GM21390 (cell line): ENCODE measurements around the gene TERC.

Experiments used
- ATAC-seq: cut with Tn5 transposase; IDR thresholded peaks from one replicate; pipeline ENCODE4 v1.9.1; 2021; ENCODE audit not compliant: unreplicated experiment

The TERC gene

GRCh38 chr3:169764882-169765612 lies at the start of gene TERC:
Gene TERC, minus strand, starts transcription at chr3:169765060.
- ATAC-seq: peak; percentile 70

GRCh38 chr3:169813757-169814517 lies 49.1 kb upstream of the TERC start:
- ATAC-seq: peak; percentile 77

GRCh38 chr3:169813278-169813677 lies 48.4 kb upstream of the TERC start:
- no peak for ATAC-seq

GRCh38 chr3:169812332-169813235 lies 47.7 kb upstream of the TERC start, which contains the start of the genes LRRC34 and LRRIQ4:
Gene LRRC34, minus strand, starts transcription at chr3:169812904. Its CDS starts 356 bp downstream, at chr3:169812548.
Gene LRRIQ4, plus strand, starts transcription at chr3:169812870. Its CDS starts 9,052 bp downstream, at chr3:169821922.
- ATAC-seq: peak; percentile 62

GRCh38 chr3:169811631-169812331 lies 46.9 kb upstream of the TERC start:
- ATAC-seq: peak; percentile 19

- ATAC-seq: no peak
Measured at GRCh38 chr3:169809230-169809795, 44.5 kb upstream of the TERC start.

- no peak for ATAC-seq
Measured at GRCh38 chr3:169804681-169805080, 39.8 kb upstream of the TERC start.

- ATAC-seq: no peak
Measured at GRCh38 chr3:169792359-169792758, 27.5 kb upstream of the TERC start.

- ATAC-seq: no peak
Measured at GRCh38 chr3:169790687-169791429, 26.0 kb upstream of the TERC start.

GRCh38 chr3:169790219-169790618 lies 25.4 kb upstream of the TERC start:
- no peak for ATAC-seq

- ATAC-seq: no peak
Measured at GRCh38 chr3:169787791-169788190, 22.9 kb upstream of the TERC start.

GRCh38 chr3:169787120-169787519 lies 22.3 kb upstream of the TERC start:
- no peak for ATAC-seq

- ATAC-seq: no peak
Measured at GRCh38 chr3:169781209-169781855, 16.5 kb upstream of the TERC start.

GRCh38 chr3:169780742-169781141 lies 15.9 kb upstream of the TERC start:
- ATAC-seq: no peak

- ATAC-seq: no peak
Measured at GRCh38 chr3:169777822-169778221, 13.0 kb upstream of the TERC start.

GRCh38 chr3:169774186-169774585 lies 9.3 kb upstream of the TERC start:
- ATAC-seq: no peak

- ATAC-seq: peak; percentile 81
Measured at GRCh38 chr3:169772897-169773816, 8.3 kb upstream of the TERC start, which contains the start of gene MYNN. Gene MYNN, plus strand, starts transcription at chr3:169773396. Its CDS starts 900 bp downstream, at chr3:169774296.
